ENCODE results near the gene DUS2.

The DUS2 gene

DNA sequence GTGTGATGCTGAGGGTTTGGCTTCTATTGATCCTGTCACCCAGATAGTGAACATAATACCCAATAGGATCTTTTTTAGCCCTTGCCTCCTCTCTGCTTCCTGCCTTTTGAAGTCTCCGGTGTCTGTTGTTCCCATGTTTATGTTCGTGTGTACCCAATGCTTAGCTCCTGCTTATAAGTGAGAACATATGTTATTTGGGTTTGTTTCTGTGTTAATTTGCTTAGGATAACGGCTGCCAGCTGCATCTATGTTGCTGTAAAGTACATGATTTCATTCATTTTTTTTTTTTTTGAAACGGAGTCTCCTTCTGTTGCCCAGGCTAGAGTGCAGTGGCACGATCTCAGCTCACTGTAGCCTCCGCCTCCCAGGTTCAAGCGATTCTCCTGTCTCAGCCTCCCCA is 23.0 kb downstream of the DUS2 start:
- no peak for DNase-seq (ENCODE audit: low read depth in 3 of 3)

DNA sequence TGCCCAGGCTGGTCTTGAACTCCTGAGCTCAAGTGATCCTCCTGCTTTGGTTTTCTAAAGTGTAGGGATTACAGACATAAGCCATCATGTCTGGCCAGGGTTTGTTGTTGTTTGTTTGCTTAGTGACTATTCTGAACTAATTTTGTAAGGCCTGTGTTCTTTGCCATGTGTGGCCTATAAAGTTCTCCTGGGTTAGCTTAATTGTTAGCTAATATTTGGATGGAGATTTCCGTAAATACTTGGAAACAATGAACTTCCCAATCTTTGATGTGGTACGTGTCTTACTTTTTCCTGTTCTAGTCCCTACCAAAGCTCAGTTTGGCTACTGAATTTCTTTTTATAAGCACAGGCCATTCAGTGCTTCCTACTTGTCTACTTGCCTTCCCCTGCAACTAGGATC is 24.9 kb downstream of the DUS2 start:
- no peak for DNase-seq (ENCODE audit: low read depth in 3 of 3)

DNA sequence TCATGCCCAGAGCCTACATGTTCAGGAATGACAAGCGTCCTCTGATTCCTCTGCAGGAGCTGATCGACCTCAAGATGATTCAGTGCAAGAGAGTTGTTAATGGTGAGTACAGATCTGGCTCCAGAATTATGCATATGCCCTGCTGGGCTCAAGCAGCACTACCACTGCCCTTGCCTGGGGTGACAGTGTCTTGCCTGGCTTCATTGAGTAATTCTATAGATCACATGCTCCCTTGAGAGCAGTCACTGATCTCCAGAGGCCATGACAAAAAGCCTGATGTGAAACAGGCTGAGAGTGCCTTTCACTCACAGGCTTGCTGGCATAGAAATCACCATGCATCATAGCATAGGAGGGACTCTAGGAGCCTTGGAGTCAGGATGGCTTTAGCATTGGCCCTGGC is 26.4 kb downstream of the DUS2 start:
- no peak for DNase-seq (ENCODE audit: low read depth in 3 of 3)

DNA sequence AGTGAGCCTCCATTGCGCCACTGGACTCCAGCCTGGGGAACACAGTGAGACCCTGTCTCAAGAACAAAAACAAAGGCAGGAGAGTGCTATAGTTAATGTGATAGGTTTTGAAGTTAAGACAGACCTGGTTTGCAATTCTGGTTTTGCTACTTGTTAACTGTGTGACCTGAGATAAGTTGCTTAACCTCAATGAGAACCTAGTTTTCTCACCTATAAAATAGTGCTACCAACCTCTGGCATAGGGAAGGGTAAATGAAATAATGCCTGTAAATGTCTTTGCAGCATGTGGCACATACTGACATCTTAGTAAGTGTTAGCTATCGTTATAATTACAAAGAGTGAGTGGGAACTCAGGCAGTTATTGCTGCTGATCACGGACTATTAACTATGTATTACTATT is 32.3 kb downstream of the DUS2 start:
- DNase-seq (ENCODE audit: low read depth in 3 of 3): no peak

DNA sequence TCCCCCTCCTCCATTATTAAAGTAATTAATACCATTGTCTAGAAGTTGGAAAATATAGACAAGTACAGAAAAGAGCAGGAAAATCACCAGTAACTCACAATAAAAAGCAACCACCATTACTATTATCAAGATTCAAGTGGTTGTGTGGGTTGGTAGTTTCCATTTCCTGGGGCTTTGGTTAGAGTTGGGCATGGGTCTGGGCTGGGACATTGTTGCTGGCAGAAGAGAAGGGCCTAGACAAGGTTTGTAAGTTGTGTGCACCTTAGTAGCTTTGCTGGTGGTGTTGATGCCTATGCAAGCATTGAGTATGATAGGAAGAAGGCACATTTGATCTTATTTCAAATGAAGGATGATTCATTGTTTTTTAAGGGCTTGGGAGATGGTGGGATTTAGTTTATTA is 36.7 kb downstream of the DUS2 start:
- DNase-seq (ENCODE audit: low read depth in 3 of 3): no peak

DNA sequence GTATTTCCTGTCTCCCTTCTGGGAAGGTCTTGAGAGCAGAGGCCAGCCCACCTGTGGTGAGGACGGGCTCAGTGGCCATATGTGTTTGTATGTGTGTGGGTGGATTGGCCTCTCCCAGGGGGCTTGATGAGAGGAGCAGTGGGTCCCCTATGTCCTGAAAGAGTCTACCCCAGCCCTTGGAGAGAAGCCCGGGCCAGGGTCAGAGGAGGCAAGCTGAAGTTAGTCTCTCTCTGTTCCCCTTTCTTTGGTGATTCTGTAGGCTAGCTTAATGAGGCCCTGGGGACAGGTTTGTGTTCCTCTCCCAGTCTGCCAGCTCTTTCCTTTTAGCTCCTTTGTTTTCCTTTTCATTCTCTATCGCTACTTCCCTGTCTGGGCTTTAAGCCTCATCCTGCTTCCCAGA is 38.3 kb downstream of the DUS2 start:
- DNase-seq (ENCODE audit: low read depth in 3 of 3): no peak

DNA sequence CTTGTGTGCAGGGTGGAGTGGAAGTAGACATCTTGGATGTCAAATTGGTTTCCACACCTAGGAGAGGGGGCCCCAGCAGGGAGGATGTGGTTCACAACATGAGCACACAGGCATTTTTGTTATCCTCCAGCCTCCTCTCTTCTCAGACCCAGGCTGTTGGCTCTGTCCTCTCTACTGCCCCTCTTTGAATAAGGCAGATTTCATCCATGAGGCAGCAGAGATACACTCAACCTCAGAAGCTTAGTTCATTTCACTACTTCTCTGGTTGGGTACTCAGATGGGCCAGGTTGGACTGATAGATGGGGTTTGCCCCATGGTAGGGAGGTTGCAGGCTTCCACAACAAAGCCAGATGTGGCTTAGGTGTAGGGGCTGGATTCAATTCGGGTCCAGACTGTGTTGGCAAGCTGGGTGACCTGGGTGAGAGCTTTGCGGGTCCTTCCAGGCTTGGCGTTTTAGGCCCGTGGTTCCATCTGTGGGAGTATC is 39.9 kb downstream of the DUS2 start:
- no peak for DNase-seq (ENCODE audit: low read depth in 3 of 3)

DNA sequence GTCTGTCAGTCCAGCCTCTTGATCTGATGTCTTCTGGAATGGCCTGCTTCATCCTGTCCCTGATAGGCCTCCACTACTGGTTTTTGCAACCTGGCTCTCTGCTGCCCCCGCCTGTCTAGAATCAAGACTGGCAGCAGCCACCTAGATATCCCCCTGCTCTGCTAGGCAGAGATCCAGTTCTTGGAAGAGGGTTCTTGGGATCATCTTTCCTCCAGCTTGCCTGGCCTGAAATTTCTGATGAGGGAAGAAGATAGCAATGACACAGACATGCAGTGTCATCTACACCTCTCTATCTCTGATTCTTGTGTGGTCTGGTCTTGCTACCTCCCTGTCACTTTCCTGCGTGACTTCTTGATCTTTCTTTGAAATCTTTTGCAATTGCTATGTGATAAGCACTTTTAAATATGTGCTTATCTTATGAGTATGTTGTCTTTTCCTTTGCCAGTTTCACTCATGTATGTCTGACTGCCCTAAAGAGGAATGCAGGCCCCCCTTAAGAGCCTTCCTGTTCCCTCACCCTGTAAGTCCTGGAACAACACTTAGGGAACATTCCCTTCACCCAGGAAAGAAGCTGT is 41.8 kb downstream of the DUS2 start:
- peak; percentile 44 to 69 (median 51) for DNase-seq (ENCODE audit: low read depth in 3 of 3)

DNA sequence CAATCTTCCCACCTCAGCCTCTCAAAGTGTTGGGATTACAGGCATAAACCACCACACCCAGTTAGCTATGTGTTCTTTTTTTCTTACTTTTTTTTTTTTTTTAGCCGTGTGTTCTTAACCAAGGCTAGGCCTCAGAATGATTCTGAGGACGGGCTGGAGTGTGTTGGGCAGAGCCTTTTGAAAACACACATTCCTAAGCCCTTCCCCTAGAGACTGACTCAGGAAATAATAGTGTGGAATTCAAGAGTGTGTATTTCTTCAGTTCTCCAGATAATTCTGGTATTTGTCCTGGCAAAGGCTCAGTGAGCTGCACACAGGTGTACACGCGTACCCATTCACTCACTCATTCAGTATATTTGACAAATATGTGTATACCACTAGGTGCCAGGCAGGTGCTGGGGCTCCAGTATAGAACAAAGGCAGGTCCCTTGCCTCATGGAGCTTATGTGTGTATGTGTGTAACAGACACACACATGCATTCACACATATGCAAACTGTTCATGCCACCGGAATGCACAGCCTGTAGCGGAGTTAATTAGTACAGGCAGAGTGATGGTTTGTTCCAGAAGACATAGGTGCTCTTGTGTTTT is 42.7 kb downstream of the DUS2 start:
- DNase-seq (ENCODE audit: low read depth in 3 of 3): no peak

DNA sequence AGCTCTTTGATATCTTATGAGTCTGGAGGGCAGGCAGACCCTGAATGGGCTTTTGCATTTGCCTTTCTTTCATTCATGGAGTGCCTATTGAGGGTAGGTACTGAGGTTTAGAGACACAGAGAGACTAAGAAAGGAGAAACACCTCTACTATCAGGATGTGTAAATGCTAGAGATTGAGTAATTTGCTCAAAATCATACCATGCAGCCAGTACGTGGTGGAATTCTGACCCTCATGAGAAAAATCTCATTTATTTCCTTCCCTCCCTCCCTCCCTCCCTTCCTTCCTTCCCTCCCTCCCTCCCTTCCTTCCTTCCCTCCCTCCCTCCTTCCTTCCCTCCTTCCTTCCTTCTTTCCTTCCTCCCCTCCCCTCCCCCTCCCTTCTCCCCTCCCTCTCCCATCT is 43.7 kb downstream of the DUS2 start:
- DNase-seq (ENCODE audit: low read depth in 3 of 3): no peak

DNA sequence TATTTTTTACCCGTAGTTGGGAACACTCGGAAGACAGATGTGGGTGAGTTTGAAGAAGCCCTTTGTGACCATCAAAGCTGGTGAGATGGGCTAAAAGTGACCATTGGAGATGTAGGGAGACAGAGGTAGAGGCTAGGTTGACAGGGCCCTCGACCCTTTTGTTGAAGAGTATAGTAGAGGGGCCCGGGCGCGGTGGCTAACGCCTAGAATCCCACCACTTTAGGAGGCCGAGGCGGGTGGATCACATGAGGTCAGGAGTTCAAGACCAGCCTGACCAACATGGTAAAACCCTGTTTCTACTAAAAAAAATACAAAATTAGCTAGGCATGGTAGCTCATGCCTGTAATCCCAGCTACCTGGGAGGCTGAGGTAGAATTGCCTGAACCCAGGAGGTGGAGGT is 45.8 kb downstream of the DUS2 start:
- DNase-seq (ENCODE audit: low read depth in 3 of 3): no peak

DNA sequence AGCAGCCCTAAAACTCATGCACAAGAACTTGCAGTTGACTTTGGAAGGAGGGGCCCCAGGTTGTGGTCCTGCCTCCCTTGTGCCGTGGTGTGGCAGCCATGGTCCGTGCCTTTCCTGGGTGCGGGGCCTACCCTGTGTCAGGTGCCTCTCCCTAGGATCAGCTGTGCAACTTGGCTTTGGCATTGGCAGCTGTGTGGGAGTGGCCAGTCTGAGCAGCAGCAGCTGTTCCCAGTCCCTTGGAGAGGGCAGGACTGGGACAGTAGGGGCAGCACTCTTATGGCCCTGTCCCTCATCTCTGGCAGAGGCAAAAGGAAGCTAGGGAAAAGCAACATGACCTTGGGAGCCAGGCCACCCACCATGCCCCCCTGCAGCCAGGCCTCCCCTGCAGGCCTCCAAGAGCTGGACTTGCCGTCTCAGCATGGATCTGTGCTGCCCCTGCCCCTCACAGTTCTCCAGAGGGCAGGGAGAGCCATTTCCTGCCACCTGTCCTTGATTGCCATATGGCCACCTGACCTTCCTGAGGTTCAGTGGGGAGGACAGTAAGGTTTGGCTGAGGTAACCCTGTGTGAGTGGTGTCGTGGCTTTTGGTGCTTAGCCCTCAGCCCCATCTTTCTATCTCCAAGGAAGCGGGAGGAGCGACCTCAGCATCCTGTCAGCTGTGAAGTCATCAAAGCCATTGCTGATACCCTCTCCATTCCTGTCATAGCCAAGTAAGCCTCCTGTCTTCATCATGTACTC is 46.6 kb downstream of the DUS2 start:
- DNase-seq (ENCODE audit: low read depth in 3 of 3): no peak

DNA sequence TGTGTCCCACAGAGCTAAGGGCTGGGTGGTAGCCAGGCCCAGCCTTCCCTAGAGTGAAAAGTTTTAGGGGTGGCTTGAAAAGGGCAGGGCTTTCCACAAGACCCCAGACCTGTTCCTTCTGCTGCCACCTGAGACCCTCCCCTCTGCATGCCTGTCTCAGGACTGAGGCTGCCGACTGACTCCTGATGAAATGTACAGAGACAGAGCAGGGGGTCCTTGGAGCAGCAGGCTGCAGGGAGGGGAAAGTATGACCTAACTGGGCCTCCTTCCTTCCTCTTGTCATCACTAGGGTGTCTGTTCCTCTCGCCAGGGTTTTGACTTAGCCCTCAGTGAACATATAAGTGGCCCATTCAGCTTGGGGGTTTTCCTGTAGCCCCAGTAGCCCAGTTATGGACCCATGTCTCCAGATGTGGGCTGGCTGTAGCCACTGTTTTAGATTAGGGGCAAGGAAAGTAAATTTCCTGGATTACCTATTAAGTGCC is 47.2 kb downstream of the DUS2 start:
- no peak for DNase-seq (ENCODE audit: low read depth in 3 of 3)

DNA sequence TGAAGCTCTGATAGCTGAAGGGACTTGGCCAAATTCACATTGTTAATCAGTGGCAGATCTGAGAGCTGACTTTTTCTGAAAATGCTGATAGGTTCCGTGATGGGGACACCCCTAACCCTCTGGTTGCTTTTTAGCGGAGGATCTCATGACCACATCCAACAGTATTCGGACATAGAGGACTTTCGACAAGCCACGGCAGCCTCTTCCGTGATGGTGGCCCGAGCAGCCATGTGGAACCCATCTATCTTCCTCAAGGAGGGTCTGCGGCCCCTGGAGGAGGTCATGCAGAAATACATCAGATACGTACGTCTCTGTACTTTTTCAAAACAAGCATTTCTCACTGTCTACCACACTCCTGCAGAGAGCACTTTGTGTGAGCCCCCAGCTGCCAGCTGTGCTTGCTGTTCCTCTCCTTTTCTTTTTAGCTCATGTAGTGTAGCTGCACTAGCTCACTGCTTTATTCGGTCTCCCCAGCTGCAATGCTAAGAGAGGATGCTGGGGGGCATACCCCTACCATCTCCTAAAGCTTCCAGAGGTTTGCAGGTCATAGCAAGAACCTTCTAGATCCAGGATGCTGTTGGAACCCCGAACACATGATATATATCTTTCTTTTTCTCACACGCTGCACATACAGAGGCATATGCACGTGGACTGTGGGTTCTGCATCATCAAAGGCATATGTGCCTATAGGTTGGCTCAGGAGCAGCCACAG is 47.9 kb downstream of the DUS2 start:
- no peak for DNase-seq (ENCODE audit: low read depth in 3 of 3)

DNA sequence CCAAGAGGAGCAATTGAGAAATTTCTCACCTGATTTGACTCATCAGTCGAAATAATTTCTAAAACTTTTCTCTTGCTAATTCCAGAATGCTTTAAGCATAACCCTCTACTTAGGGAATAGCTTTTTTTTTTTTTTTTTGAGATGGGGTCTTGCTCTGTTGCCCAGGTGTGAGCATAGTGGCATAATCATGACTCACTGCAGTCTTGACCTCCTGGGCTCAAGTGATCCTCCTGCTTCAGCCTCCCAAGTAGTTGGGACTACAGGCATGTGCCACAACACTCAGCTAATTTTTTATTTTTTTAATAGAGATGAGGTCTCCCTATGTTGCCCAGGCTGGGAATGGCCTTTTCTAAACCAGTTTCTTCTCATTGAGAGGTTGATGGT is 48.4 kb downstream of the DUS2 start:
- DNase-seq (ENCODE audit: low read depth in 3 of 3): no peak

DNA sequence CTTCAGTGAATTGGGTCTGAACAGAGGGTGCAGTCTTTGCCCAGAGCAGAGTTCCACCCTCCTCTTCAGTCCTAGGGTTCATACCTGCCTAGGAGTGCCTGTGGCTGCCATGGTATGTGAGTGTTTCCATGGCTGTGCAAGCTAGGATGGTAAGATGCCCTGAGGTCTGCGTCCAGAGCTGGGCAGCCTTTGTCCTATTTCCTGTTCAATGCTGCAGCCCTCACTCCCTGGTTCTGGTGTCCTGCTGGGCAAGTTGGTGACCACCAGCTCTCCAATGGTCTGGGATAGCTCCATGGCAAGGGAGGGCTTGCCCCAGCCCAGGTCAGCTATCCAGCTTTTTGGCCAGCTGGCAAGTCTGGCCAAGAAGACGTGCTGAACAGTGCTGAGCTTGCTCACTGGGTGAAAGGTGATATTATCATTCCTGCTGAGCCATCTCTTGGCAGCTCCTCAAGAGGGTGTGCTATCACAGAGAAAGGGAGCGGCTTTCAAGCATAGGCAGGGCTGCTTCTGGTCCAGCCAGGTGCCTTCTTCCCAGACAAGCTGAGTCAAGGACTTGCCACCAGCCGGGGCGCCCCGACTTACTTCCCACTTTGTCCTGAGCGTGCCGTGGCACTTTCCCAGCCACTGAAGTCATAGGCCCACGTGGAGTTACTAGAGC is 49.1 kb downstream of the DUS2 start:
- DNase-seq (ENCODE audit: low read depth in 3 of 3): no peak

DNA sequence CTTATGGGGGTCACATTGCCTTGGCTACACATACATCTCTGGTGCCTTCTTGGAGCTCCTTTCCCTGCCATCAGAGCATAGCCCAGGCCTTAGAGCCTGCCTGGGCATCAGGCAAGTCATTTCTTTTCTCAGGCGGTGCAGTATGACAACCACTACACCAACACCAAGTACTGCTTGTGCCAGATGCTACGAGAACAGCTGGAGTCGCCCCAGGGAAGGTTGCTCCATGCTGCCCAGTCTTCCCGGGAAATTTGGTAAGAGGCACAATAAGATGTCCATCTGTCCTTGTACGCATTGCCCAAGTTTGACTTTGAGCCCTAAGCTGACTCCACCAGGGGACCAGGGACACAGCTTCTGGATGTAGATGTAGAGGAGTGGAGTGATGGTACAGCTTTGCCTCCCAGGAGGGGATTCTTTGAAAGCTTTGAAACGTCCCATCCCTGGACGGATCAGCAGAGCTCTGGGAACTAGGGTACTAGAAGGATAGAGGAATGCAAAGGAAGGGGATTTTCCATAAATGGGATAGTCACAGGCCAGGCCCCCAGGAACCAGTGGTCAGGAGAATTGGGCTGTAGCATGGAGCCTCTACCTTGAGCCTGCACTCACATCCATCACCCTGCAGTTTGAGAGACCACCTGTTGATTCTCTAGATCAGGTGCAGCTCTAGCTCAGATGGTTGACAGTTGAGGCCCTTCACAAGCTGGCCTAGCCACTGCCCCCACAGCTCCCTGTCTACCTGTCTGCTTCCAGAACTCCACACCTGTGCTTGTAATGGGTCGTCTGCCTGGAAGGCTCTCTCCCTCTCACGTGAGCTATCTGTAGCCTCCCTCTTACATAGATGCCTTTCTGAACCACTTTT is 51.0 kb downstream of the DUS2 start:
- DNase-seq (ENCODE audit: low read depth in 3 of 3): no peak

DNA sequence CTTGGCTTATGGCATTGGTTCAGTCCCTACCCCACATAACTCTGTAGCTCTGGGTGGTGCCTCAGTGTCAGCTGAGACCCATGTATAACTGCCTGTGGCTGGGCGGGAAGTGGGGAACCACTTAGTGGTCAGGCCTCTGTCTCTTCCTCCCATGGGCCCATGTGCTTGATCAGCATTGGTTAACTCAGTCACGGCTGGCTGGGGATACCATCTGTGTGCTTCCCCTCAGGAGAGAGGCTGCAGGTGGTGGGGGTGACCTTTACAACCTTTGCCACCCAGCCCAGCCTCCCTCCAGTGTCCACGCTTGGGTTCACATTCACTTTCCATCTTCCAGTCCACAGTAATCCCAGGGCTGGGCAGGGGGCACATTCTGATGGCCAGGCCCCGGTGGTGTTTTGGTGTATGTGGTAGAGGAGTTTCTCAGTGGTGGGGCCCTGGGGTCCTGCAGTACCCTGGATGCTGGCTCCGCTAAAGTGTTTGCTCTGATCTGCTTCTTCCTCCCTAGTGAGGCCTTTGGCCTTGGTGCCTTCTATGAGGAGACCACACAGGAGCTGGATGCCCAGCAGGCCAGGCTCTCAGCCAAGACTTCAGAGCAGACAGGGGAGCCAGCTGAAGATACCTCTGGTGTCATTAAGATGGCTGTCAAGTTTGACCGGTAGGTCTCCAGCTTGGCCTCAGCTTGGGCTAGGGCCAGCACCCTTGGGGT is 51.9 kb downstream of the DUS2 start:
- peak in 1 of 3 experiments; percentile 47 for DNase-seq (ENCODE audit: low read depth in 3 of 3)

DNA sequence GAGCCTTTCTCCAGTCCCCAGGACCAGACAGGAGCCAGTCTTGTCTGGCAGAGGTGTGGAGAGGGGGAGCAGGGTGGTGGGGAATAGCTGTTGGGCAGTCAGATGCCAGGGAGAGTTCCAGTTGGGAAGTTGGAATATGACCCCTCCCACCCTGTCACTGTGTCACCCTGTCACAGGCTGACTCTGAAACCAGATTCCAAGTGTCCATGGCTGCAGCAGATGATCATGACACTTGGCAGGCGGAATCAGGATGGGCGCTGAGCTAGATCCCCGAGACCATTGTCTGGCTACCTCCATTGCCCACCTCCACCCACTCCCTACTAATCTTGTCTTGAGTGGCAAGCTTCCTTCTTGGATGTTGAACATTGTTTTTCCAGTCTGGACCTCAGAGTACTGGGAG is 52.9 kb downstream of the DUS2 start:
- no peak for DNase-seq (ENCODE audit: low read depth in 3 of 3)

DNA sequence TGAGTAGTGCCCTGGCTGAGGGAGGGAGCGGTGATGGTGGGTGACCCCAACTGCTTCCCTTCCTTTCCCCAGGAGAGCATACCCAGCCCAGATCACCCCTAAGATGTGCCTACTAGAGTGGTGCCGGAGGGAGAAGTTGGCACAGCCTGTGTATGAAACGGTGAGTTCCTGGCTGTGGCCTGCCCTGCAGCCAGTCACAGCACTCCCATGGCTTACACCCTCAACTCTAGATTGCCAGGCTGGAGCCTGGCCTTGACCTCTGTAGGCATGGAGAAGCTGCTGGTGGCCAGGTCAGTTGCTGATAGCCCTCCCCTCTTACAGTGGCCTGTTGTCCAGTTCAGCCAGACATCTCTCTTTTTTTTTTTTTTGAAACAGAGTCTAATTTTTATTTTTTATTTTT is 53.5 kb downstream of the DUS2 start:
- DNase-seq (ENCODE audit: low read depth in 3 of 3): no peak
